Measurements from ENCODE around the gene SLC6A14. TPM values are rescaled to one million over a fixed set of nuclear protein-coding genes. Genes with fewer than 3 reads are reported as not detected.

Gene SLC6A14, protein sequence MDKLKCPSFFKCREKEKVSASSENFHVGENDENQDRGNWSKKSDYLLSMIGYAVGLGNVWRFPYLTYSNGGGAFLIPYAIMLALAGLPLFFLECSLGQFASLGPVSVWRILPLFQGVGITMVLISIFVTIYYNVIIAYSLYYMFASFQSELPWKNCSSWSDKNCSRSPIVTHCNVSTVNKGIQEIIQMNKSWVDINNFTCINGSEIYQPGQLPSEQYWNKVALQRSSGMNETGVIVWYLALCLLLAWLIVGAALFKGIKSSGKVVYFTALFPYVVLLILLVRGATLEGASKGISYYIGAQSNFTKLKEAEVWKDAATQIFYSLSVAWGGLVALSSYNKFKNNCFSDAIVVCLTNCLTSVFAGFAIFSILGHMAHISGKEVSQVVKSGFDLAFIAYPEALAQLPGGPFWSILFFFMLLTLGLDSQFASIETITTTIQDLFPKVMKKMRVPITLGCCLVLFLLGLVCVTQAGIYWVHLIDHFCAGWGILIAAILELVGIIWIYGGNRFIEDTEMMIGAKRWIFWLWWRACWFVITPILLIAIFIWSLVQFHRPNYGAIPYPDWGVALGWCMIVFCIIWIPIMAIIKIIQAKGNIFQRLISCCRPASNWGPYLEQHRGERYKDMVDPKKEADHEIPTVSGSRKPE
- total RNA-seq (2021) = not detected in 2 replicates
- long read RNA-seq = 0 reads

- no peaks in the 10 kb centered on the region for H3K23me2 ChIP-seq (ENCODE audit: insufficient read length, low read depth, low read length, poor library complexity, severe bottlenecking)
- H4K5ac ChIP-seq (ENCODE audit: insufficient read length, low read depth, low read length) = no peak within 1 kb of the TSS
- H3K27ac ChIP-seq (ENCODE audit: insufficient read length, low read depth, low read length) = no peak within 1 kb of the TSS
- H4K8ac ChIP-seq (replicated peaks; ENCODE audit: insufficient read length, low read depth, low read length) = no peak within 1 kb of the TSS
- no peak within 1 kb of the TSS for H2AFZ ChIP-seq (ENCODE audit: low read length)
- Mint-ChIP-seq H3K4me3 (no peak within 1 kb of the TSS), H3K27me3 (ENCODE audit: low read depth) (peaks cover 9% of the 10 kb centered on the region), H3K4me1 (peaks cover 0 to 2% of the 10 kb centered on the region in 2 experiments; a peak in 1 of 4 replicates), H3K27ac (peak within 1 kb of the TSS in 1 of 3 experiments; percentile 52; a peak in 1 of 7 replicates), H3K36me3 (ENCODE audit: insufficient read depth in 1 of 3, low read depth in 3 of 3) (no peaks in the 10 kb centered on the region), H3K9me3 (no peaks in the 10 kb centered on the region)
- no peak within 1 kb of the TSS for H2BK20ac ChIP-seq (ENCODE audit: low read depth, low read length, poor library complexity, severe bottlenecking)
- H3K79me1 ChIP-seq (ENCODE audit: insufficient read depth, low read depth, low read length, poor library complexity, severe bottlenecking) = no peaks in the 10 kb centered on the region
- no peak within 1 kb of the TSS for H2BK5ac ChIP-seq (ENCODE audit: insufficient read length, low read length)
- no peaks in the 10 kb centered on the region for H3K79me2 ChIP-seq (ENCODE audit: insufficient read depth, low read length)
- H3K9me3 ChIP-seq (ENCODE audit: control insufficient read depth, low read depth, low read length) = no peaks in the 10 kb centered on the region
- no peak within 1 kb of the TSS for H3K23ac ChIP-seq (ENCODE audit: insufficient read length, low read depth, low read length)
- H3K14ac ChIP-seq (ENCODE audit: insufficient read depth, low read length) = no peak within 1 kb of the TSS
- TF ChIP-seq, protein P1, sequence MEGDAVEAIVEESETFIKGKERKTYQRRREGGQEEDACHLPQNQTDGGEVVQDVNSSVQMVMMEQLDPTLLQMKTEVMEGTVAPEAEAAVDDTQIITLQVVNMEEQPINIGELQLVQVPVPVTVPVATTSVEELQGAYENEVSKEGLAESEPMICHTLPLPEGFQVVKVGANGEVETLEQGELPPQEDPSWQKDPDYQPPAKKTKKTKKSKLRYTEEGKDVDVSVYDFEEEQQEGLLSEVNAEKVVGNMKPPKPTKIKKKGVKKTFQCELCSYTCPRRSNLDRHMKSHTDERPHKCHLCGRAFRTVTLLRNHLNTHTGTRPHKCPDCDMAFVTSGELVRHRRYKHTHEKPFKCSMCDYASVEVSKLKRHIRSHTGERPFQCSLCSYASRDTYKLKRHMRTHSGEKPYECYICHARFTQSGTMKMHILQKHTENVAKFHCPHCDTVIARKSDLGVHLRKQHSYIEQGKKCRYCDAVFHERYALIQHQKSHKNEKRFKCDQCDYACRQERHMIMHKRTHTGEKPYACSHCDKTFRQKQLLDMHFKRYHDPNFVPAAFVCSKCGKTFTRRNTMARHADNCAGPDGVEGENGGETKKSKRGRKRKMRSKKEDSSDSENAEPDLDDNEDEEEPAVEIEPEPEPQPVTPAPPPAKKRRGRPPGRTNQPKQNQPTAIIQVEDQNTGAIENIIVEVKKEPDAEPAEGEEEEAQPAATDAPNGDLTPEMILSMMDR (conservative IDR thresholded peaks at IDR 0.05) = no peak
- H3T11ph ChIP-seq (ENCODE audit: low read length) = no peak within 1 kb of the TSS
- DNase-seq = peak; percentile 29
- no peak within 1 kb of the TSS for H2AK5ac ChIP-seq (ENCODE audit: insufficient read length, low read length)
- no CpG with 5 or more reads among the region's 9 CpGs for WGBS (ENCODE audit: extremely low coverage, insufficient read length, low lambda C conversion rate)
- no peak within 1 kb of the TSS for H4K91ac ChIP-seq (ENCODE audit: insufficient read length, low read depth, low read length)
- no peak within 1 kb of the TSS for H3K18ac ChIP-seq (ENCODE audit: insufficient read length, low read depth, low read length)
- H4K20me1 ChIP-seq (ENCODE audit: control insufficient read depth, insufficient read depth, insufficient read length) = no peaks in the 10 kb centered on the region
- H3K4me1 ChIP-seq (ENCODE audit: insufficient read depth, low read length) = no peaks in the 10 kb centered on the region
- H3K9ac ChIP-seq (ENCODE audit: extremely low read depth, insufficient read length, low read length) = no peak within 1 kb of the TSS
- no peak within 1 kb of the TSS for H3K4ac ChIP-seq (ENCODE audit: low read depth, low read length)
- no peak within 1 kb of the TSS for H2BK12ac ChIP-seq (ENCODE audit: insufficient read length, low read depth, low read length)
- no peaks in the 10 kb centered on the region for H3K27me3 ChIP-seq (ENCODE audit: insufficient read depth, low read length)
- H2BK120ac ChIP-seq (ENCODE audit: low read depth, low read length, poor library complexity, severe bottlenecking) = no peak within 1 kb of the TSS
- no peak within 1 kb of the TSS for H2BK15ac ChIP-seq (ENCODE audit: low read depth, low read length)
- no peak within 1 kb of the TSS for H3K4me2 ChIP-seq (ENCODE audit: insufficient read depth, insufficient read length, low read length)
- H3K56ac ChIP-seq (ENCODE audit: insufficient read length, low read depth, low read length) = no peak within 1 kb of the TSS
These were observed at the start of gene SLC6A14 for GRCh38 chrX:116436358-116436816. SLC6A14 (plus strand) TSS chrX:116436606; CDS start chrX:116436710, 104 bp downstream.

All from H9 (cell line).